LHCN-M2 (cell line): ENCODE measurements around the gene UGT1A6. TPM values are rescaled to one million over a fixed set of nuclear protein-coding genes. Genes with fewer than 3 reads are reported as not detected.
A peak's percentile ranks its signal among the peaks of the same experiment; 100 is the strongest.
"Not testable (repeated sequence)": the region's sequence is repeated elsewhere in the genome, so short reads cannot be mapped to it uniquely, and the experiment has no call there.

Source experiments
- DNase-seq: peaks from one replicate; pipeline ENCODE4 v3.0.0-alpha.2; 2012; ENCODE audit warnings: low read depth
- total RNA-seq: library from RNA; depleted of rRNA; stranded (reverse); fragments of >200 nt; gene quantifications from 2 replicates; pipeline ENCODE4 v1.2.3, GENCODE V29; 2014

Gene UGT1A6
- total RNA-seq, 1 experiment from 2014 or later = not detected

DNA sequence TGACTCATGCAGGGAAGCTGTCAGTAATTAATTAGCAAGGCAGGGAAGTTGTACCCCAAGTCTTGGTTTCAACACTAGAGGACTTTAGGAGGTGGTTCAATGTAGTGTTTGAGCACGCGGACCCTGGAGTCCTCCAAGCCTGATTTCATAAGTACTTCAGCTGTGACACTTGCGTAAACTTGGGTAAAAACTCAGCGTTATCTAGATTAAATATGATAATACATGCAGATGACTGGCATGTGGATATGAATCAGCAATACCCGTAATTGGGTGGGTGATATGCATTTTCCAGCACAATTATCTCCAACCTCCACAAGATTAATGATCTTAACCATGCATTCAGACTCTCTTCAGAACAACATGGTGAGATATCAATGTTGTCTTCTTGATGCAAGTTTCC is 5.8 kb upstream of the UGT1A6 start:
- no peak for DNase-seq

DNA sequence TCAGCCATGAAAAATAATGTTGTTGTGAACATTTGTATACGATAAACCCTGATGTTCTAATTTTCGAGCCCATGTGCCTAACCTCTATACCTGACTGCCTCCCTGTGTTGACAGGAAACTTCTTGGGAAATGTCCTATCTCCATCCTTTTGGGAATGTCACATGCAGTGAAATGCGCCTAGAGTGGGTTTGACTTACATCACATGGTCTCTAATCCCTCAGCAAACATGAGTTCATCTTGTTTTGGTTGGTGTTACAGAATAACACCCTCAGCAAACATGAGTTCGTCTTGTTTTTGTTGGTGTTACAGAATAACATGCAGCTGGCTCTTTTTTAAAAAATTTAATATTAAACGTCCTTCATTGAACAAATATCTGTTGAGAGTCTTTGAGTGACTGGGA is 4.3 kb upstream of the UGT1A6 start:
- no peak for DNase-seq

DNA sequence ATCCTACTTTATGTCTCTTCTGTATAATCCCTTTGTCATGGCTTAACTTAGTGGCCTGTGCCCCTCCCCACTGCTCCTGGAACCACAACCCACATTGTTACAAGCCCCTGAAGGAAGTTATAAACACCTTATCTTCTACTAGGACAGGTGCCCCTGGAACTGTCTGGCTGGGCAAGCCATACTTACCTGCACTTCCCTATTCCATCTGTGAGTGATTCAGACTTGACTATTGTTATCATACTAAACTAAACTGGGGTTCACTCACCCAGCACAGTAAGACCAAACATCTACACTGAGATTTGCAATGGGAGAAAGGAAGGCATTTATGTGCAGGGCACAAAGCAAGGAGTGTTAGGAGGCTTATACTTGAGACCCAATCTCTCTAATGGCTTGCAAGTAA is 3.7 kb upstream of the UGT1A6 start:
- DNase-seq = no peak

GRCh38 chr2:233689501-233689900 is 3.2 kb upstream of the UGT1A6 start:
- no peak for DNase-seq

DNA sequence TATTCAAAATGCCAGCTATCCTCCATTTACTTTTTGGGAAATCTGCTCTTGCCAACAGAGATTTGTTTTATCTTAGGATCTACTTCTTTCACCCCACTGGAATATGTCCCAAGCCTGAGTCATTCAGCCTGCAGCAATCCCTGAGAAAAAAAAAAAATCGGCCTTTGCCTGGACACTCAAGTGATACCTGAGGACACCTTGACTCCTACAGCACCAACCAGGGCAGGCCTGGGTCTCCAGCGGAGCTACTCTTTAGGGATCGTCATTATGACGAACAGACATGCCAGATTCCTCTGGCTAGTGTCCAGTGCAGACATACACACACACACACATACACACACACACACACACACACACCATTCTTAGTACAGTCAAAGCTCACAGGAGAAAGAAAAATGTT is 2.2 kb upstream of the UGT1A6 start:
- no peak for DNase-seq

GRCh38 chr2:233691443-233692433 is 952 bp upstream of the UGT1A6 start:
- DNase-seq = no peak

DNA sequence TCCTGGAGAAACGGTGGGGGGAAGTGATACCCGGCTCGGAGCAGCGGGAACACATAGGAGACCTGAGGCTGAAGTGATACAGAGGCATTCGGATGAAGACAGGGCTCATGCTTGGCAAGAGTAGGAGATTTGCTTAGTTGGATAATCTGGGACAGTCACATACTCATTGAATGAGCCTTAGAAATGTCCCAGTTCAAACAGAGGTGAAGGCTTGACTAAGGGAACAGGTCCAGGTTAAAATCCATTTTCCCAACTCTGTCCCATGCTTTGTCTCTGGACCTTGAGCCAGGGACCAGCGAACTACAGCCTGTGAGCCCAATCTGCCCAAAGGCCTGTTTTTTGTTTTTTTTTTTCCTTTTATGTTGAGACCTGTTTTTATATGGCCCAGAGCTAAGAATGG is 1.3 kb downstream of the UGT1A6 start:
- no peak for DNase-seq

DNA sequence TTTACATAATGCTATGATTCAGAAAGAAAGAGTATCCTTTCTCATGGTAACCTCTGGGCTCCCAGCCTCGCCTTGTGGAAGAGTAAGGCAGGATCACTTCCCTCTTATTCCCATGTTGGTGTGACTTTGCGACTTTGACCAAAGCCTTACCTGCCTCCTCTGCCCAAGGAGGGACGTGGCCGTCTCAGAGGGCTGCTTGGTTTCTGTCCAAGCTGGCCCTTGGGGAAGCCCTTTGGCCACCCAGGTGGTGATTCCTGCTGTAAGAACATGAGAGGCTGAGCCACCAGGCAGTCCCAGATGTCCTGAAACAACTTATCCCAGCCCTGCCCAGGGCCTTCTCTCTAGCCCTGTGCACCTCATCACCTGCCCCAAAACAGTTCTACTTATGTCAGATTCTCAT is 6.0 kb downstream of the UGT1A6 start:
- DNase-seq = no peak

DNA sequence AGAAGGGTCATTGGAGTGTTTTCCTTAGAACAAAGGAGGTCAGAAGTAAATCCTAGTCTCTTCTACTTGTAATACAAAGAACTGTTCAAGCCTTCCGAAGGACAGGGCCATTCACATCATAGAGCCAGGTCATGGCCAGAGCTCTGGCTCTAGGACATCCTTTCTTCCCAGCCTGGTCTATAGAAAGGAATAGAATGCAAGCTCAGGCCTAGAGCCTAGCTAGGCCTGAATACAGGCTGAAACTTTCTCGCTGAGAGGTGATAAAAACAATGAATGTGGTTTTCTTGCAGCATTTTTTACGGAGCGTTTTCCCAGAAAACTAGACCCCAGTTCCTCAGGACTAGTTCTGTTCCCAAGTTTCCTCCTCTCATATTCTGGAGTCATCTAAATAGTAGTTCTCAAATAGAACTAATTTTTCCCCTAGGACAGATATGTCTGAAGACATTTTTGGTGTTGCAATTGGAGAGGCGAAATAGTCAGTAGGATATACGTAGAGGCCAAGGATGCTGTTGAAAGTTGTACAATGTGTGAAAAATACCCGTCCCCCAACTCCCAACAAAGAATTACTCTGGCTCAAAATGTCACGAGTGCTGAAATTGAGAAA is 6.8 kb downstream of the UGT1A6 start:
- no peak for DNase-seq

DNA sequence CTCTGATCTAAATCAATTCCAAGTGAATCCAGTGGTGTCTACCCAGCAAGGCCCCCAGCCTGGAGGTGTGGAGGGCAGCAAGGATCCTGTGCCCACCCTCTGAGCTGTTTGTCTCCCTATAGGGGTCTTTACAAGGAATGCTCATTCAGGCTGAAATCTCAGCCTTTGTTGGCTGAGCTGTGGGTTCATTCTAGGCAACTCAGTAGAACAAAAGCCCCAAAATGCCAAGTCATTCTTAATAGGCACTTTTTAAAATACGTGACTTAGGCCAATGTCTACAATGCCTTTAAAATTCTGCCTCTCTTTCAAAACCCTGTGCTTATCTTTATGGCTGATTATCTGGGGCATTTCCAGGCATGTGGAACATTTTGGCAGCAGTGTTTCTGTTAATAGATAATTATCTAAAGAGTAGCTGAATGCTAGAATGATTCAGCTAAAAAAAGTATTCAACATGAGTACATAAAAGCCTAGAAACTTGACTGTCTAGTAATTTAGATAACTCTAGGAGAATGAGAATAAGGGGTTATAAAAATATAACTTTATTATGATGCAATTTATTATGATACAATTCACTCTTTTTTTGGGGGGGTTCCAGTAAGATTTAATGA is 7.4 kb downstream of the UGT1A6 start:
- DNase-seq = no peak

GRCh38 chr2:233700842-233701241 is 8.2 kb downstream of the UGT1A6 start:
- not testable (repeated sequence) for DNase-seq

DNA sequence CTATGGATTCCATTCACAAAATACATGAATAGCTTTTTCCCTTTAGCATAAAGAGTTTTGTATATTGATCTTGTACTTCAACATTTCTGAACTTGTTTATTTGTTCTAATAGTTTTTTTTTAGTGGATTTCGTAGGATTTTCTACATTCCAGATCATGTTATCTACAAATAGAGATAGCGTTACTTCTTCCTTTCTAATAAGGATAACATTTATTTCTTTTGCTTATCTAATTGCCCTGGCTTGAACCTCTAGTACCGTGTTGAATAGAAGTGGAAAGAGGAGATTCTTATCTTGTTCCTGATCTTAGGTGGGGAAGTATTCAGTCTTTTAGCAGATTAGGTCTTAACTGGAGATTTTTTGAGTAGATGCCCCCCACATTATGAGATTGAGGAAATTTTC is 9.5 kb downstream of the UGT1A6 start:
- DNase-seq = no peak

GRCh38 chr2:233705911-233706506 is 13.3 kb downstream of the UGT1A6 start:
- DNase-seq = no peak

GRCh38 chr2:233706720-233707119 is 14.0 kb downstream of the UGT1A6 start:
- DNase-seq = no peak

DNA sequence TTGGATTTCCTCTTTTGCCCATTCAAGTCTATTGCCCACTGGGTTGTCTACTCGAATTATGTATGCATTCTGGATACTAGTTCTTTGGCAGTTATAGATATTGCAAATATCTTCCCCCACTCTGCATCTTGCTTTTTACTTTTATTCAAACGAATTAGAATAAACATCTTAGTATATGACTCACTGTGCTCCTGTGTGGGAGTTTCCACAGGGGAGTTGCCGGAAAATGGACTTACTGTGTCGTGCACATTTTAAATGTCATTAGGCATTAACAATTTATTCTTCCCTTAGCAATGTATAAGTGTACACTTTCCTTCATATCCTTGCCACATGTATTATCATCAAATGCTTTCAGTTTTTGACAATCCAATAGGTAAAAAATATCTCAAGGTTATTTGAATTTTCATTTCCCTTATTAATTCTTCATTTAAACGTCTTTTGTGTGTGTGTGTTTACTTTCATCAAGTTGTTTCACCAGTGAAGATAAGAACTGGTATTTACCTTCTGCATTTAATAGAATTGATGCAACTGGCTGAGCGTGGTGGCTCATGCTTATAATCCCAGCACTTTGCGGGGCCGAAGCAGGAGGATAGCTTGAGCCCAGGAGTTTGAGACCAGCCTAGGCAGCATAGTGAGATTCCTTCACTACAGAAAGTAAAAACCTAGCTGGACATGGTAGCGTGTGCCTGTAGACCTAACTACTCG is 15.4 kb downstream of the UGT1A6 start:
- no peak for DNase-seq

DNA sequence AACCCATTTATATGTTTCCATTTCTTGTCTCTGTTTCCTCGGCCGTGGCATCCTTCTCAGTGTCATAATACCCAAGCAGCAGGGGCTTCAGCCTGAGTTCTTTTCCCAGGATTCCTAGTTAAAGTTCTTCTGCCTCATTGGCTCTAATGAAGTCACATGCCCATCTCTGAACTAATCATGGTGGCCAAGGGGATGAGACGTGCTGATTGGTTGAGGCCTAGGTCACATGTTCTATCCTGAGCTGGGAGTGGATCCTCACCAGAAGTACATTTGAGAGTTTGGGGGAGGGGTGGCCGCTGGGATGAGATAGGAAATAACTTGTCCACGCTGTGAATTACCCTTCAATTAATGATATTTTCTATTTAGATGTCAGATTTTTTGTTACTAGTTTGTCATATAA is 16.3 kb downstream of the UGT1A6 start:
- DNase-seq = peak; percentile 8

- peak; percentile 63 for DNase-seq
These were observed 18.8 kb downstream of the UGT1A6 start for GRCh38 chr2:233711312-233712008.

- no peak for DNase-seq
These were observed 20.0 kb downstream of the UGT1A6 start, which contains the start of gene UGT1A5 for GRCh38 chr2:233712611-233713261. Gene UGT1A5 (plus strand): TSS chr2:233712907. CDS start chr2:233712992, 85 bp downstream.

DNA sequence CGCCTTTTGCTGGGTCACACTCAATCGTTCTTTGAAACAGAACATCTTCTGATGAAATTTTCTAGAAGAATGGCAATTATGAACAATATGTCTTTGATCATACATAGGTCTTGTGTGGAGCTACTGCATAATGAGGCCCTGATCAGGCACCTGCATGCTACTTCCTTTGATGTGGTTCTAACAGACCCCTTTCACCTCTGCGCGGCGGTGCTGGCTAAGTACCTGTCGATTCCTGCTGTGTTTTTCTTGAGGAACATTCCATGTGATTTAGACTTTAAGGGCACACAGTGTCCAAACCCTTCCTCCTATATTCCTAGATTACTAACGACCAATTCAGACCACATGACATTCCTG is 20.5 kb downstream of the UGT1A6 start:
- DNase-seq = no peak

DNA sequence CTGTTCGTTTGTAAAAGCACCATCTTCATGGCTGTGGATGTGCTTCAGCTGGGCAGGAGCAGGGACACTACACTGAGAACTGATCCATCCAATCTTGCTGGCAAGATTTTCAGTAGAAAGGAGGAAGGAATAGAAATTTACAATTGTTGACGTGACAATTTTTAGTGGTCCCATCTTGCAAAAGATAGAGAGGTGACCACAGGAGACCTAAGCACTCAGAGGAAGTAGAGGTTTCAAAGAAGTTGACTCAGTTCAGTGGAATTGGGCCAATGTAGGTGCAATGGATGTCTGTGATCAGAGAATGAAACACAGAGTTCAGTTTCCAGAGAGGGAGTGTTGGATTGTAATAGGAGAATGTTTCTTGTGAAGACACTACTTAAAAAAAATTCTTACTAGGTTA is 21.4 kb downstream of the UGT1A6 start:
- no peak for DNase-seq
